Neural crest cell (in vitro differentiated cells): ENCODE measurements around the gene EIF4G3. TPM values are rescaled to one million over a fixed set of nuclear protein-coding genes. Genes with fewer than 3 reads are reported as not detected.

Experiments
- DNase-seq: peaks from one replicate; pipeline ENCODE4 v3.0.0; 2021; ENCODE audit warnings: low read depth, mixed read lengths, low spot score
- H3K27ac Mint-ChIP-seq: one replicate; pipeline ENCODE4 v1.8.0; 2021; ENCODE audit warnings: mild to moderate bottlenecking, mixed read lengths; ENCODE audit not compliant: unreplicated experiment
- H3K27me3 Mint-ChIP-seq: 2 replicates; pipeline ENCODE4 v1.8.0; 2021; ENCODE audit warnings: low read depth, mild to moderate bottlenecking, mixed read lengths
- H3K36me3 Mint-ChIP-seq: 2 replicates; pipeline ENCODE4 v1.8.0; 2021; ENCODE audit warnings: low read depth, mild to moderate bottlenecking, mixed read lengths
- H3K4me1 Mint-ChIP-seq: 2 replicates; pipeline ENCODE4 v1.8.0; 2021; ENCODE audit warnings: mixed read lengths
- H3K4me3 Mint-ChIP-seq: one replicate; pipeline ENCODE4 v1.8.0; 2021; ENCODE audit warnings: mild to moderate bottlenecking, mixed read lengths
- H3K9me3 Mint-ChIP-seq: 2 replicates; pipeline ENCODE4 v1.8.0; 2021; ENCODE audit warnings: mixed read lengths
- CTCF ChIP-seq: fragments of 200-600 bp; sonication (generic); conservative IDR thresholded peaks from 2 replicates; pipeline ENCODE4 v1.5.0; 2021; ENCODE audit warnings: antibody characterized with exemption, mild to moderate bottlenecking
- total RNA-seq: library from RNA; stranded (reverse); gene quantifications from 2 replicates; pipeline ENCODE4 v1.2.1, GENCODE V29; 2021

Gene EIF4G3
- total RNA-seq, 1 donor from 2014 or later = 97.5 TPM

- no peak for TF ChIP-seq CTCF
- Mint-ChIP-seq H3K4me1 (peaks cover 11% of the 10 kb centered on the region), H3K27ac (no peak overlapping the region), H3K4me3 (no peak overlapping the region), H3K36me3 (no peaks in the 10 kb centered on the region), H3K9me3 (no peaks in the 10 kb centered on the region), H3K27me3 (no peaks in the 10 kb centered on the region)
- no peak for DNase-seq
Observed at GRCh38 chr1:21066356-21067012, 110.2 kb downstream of the EIF4G3 start.

- Mint-ChIP-seq H3K9me3 (no peaks in the 10 kb centered on the region), H3K4me3 (no peak overlapping the region), H3K36me3 (no peaks in the 10 kb centered on the region), H3K27me3 (no peaks in the 10 kb centered on the region), H3K27ac (no peak overlapping the region), H3K4me1 (peaks cover 11% of the 10 kb centered on the region)
- DNase-seq = no peak
- TF ChIP-seq CTCF = no peak
Observed at GRCh38 chr1:21065851-21066250, 110.8 kb downstream of the EIF4G3 start.

- Mint-ChIP-seq H3K4me3 (no peak overlapping the region), H3K27me3 (no peaks in the 10 kb centered on the region), H3K27ac (no peak overlapping the region), H3K9me3 (no peaks in the 10 kb centered on the region), H3K36me3 (no peaks in the 10 kb centered on the region), H3K4me1 (peaks cover under 1% of the 10 kb centered on the region)
- TF ChIP-seq CTCF = no peak
- DNase-seq = no peak
Observed at GRCh38 chr1:21064057-21064456, 112.6 kb downstream of the EIF4G3 start.

GRCh38 chr1:21060523-21060922 lies 116.2 kb downstream of the EIF4G3 start:
- Mint-ChIP-seq H3K36me3 (peaks cover under 1% of the 10 kb centered on the region), H3K4me3 (no peak overlapping the region), H3K27me3 (no peaks in the 10 kb centered on the region), H3K9me3 (no peaks in the 10 kb centered on the region), H3K4me1 (peaks cover 1% of the 10 kb centered on the region), H3K27ac (no peak overlapping the region)
- no peak for TF ChIP-seq CTCF
- no peak for DNase-seq

GRCh38 chr1:21059021-21059420 lies 117.7 kb downstream of the EIF4G3 start:
- peaks cover 8% of the 10 kb centered on the region for H3K36me3 Mint-ChIP-seq
- H3K4me1 Mint-ChIP-seq = peaks cover 9% of the 10 kb centered on the region
- TF ChIP-seq CTCF = no peak
- DNase-seq = no peak
- H3K27me3 Mint-ChIP-seq = no peaks in the 10 kb centered on the region
- H3K4me3 Mint-ChIP-seq = no peak overlapping the region
- H3K9me3 Mint-ChIP-seq = no peaks in the 10 kb centered on the region
- H3K27ac Mint-ChIP-seq = no peak overlapping the region
